ENCODE results near the gene LCE1A. TPM values are rescaled to one million over a fixed set of nuclear protein-coding genes. Genes with fewer than 3 reads are reported as not detected.

LCE1A gene
- polyA plus RNA-seq, 1 donor (not counting 4 experiments of a cell fraction or from before 2014, with no cell fraction given), result not detected

- H3K9me1 ChIP-seq (ENCODE audit: control insufficient read depth, extremely low read depth, insufficient read depth, low read length), result no peaks in the 10 kb centered on the region
- dilution Hi-C loops (cut with MboI; ENCODE audit: extremely low pct_ligation_motif_present, low sequenced_read_pairs), result no loop called here
- no peaks in the 10 kb centered on the region for H4K20me1 ChIP-seq (ENCODE audit: control insufficient read depth, extremely low read depth, insufficient read depth, low read length)
- no peak overlapping the region for H3K27ac ChIP-seq (ENCODE audit: control insufficient read depth, insufficient read depth, low read length)
- DNase-seq (ENCODE audit: low read depth, low spot score) (no peak), FAIRE-seq (no peak)
- no peak overlapping the region for H3K4me2 ChIP-seq (ENCODE audit: control insufficient read depth, extremely low read depth, insufficient read depth, low read depth, low read length)
- no peak overlapping the region for H3K9ac ChIP-seq (ENCODE audit: control insufficient read depth, extremely low read depth, insufficient read depth, low read length)
- H3K4me1 ChIP-seq (ENCODE audit: control insufficient read depth, extremely low read depth, insufficient read depth, low read length), result no peaks in the 10 kb centered on the region
- H3K27me3 ChIP-seq (ENCODE audit: control insufficient read depth, extremely low read depth, insufficient read depth, low read length), result no peaks in the 10 kb centered on the region
- no peak overlapping the region for H3K4me3 ChIP-seq (ENCODE audit: control insufficient read depth in 2 of 3, extremely low read depth in 1 of 3, insufficient read depth in 2 of 3, low read depth in 1 of 3, low read length in 3 of 3)
- no peak for TF ChIP-seq CTCF (optimal IDR thresholded peaks at IDR 0.05 in 1 of 3, IDR thresholded peaks at IDR 0.05 in 1 of 3, conservative IDR thresholded peaks at IDR 0.05 in 1 of 3; ENCODE audit: extremely low read depth in 1 of 3, insufficient read depth in 2 of 3, low read length in 3 of 3)
- no peak for TF ChIP-seq EZH2 (IDR thresholded peaks at IDR 0.05; ENCODE audit: low read length)
- no peaks in the 10 kb centered on the region for H3K9me3 ChIP-seq (ENCODE audit: control insufficient read depth, low read depth, low read length)
- no peaks in the 10 kb centered on the region for H3K79me2 ChIP-seq (ENCODE audit: control insufficient read depth, insufficient read depth, low read length)
- no peak overlapping the region for H2AFZ ChIP-seq (ENCODE audit: control insufficient read depth, low read length)
- no peaks in the 10 kb centered on the region for H3K36me3 ChIP-seq (ENCODE audit: control insufficient read depth in 2 of 2, extremely low read depth in 1 of 2, insufficient read depth in 2 of 2, low read length in 2 of 2)
These were observed 37.2 kb downstream of the LCE1A start for GRCh38 chr1:152864443-152864842.

- H3K4me2 ChIP-seq (ENCODE audit: control insufficient read depth, extremely low read depth, insufficient read depth, low read depth, low read length), result no peak overlapping the region
- H3K9ac ChIP-seq (ENCODE audit: control insufficient read depth, extremely low read depth, insufficient read depth, low read length), result no peak overlapping the region
- H3K36me3 ChIP-seq (ENCODE audit: control insufficient read depth in 2 of 2, extremely low read depth in 1 of 2, insufficient read depth in 2 of 2, low read length in 2 of 2), result no peaks in the 10 kb centered on the region
- H3K9me3 ChIP-seq (ENCODE audit: control insufficient read depth, low read depth, low read length), result no peaks in the 10 kb centered on the region
- DNase-seq (ENCODE audit: low read depth, low spot score) (no peak), FAIRE-seq (no peak)
- H2AFZ ChIP-seq (ENCODE audit: control insufficient read depth, low read length), result no peak overlapping the region
- no peaks in the 10 kb centered on the region for H3K9me1 ChIP-seq (ENCODE audit: control insufficient read depth, extremely low read depth, insufficient read depth, low read length)
- dilution Hi-C loops (cut with MboI; ENCODE audit: extremely low pct_ligation_motif_present, low sequenced_read_pairs), result no loop called here
- H3K4me1 ChIP-seq (ENCODE audit: control insufficient read depth, extremely low read depth, insufficient read depth, low read length), result no peaks in the 10 kb centered on the region
- H4K20me1 ChIP-seq (ENCODE audit: control insufficient read depth, extremely low read depth, insufficient read depth, low read length), result no peaks in the 10 kb centered on the region
- TF ChIP-seq EZH2 (IDR thresholded peaks at IDR 0.05; ENCODE audit: low read length) (no peak), CTCF (optimal IDR thresholded peaks at IDR 0.05 in 1 of 3, IDR thresholded peaks at IDR 0.05 in 1 of 3, conservative IDR thresholded peaks at IDR 0.05 in 1 of 3; ENCODE audit: extremely low read depth in 1 of 3, insufficient read depth in 2 of 3, low read length in 3 of 3) (no peak)
- no peak overlapping the region for H3K27ac ChIP-seq (ENCODE audit: control insufficient read depth, insufficient read depth, low read length)
- H3K4me3 ChIP-seq (ENCODE audit: control insufficient read depth in 2 of 3, extremely low read depth in 1 of 3, insufficient read depth in 2 of 3, low read depth in 1 of 3, low read length in 3 of 3), result no peak overlapping the region
- H3K79me2 ChIP-seq (ENCODE audit: control insufficient read depth, insufficient read depth, low read length), result no peaks in the 10 kb centered on the region
- H3K27me3 ChIP-seq (ENCODE audit: control insufficient read depth, extremely low read depth, insufficient read depth, low read length), result no peaks in the 10 kb centered on the region
These were observed 39.0 kb downstream of the LCE1A start for GRCh38 chr1:152866321-152866720.
